Fibroblast of pulmonary artery (primary cell): ENCODE data around the gene SPON2.

Experiments
- DNase-seq: peaks from one replicate; pipeline ENCODE4 v3.0.0-alpha.2; 2010; ENCODE audit warnings: low read depth
- H3K4me3 ChIP-seq: replicated peaks from 2 replicates; pipeline ENCODE4 v1.5.1; 2011; ENCODE audit warnings: low read depth, mild to moderate bottlenecking, control low read depth, low read length, moderate library complexity
- TF ChIP-seq, protein P1 (sequence below): IDR thresholded peaks from 2 replicates; pipeline ENCODE4 v1.5.1; 2011; ENCODE audit warnings: mild to moderate bottlenecking, control low read depth, low read length, inconsistent platforms; ENCODE audit errors: missing control alignments

Gene SPON2

DNA sequence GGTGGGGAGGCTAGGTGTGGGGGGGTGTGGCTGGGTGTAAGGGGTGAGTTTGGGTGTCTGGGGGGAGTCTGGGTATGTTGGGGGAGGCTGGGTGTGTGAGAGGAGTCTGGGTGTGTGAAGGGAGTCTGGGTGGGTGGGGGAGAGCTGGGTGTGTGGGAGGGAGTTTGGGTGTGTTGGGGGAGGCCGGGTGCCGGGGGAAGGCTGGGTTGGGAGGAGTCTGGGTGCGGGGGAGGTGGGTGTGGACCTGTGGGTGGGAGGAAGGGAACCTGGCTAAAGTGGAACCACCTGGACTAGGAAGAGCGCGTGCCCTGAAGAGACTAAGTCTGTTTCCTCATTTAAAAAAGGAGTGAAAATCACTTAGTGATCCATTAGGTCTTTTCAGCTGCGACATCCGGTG, 18.3 kb downstream of the SPON2 start:
- TF ChIP-seq, protein P1, sequence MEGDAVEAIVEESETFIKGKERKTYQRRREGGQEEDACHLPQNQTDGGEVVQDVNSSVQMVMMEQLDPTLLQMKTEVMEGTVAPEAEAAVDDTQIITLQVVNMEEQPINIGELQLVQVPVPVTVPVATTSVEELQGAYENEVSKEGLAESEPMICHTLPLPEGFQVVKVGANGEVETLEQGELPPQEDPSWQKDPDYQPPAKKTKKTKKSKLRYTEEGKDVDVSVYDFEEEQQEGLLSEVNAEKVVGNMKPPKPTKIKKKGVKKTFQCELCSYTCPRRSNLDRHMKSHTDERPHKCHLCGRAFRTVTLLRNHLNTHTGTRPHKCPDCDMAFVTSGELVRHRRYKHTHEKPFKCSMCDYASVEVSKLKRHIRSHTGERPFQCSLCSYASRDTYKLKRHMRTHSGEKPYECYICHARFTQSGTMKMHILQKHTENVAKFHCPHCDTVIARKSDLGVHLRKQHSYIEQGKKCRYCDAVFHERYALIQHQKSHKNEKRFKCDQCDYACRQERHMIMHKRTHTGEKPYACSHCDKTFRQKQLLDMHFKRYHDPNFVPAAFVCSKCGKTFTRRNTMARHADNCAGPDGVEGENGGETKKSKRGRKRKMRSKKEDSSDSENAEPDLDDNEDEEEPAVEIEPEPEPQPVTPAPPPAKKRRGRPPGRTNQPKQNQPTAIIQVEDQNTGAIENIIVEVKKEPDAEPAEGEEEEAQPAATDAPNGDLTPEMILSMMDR, result no peak
- no peak for DNase-seq
- H3K4me3 ChIP-seq, result no peak overlapping the region

DNA sequence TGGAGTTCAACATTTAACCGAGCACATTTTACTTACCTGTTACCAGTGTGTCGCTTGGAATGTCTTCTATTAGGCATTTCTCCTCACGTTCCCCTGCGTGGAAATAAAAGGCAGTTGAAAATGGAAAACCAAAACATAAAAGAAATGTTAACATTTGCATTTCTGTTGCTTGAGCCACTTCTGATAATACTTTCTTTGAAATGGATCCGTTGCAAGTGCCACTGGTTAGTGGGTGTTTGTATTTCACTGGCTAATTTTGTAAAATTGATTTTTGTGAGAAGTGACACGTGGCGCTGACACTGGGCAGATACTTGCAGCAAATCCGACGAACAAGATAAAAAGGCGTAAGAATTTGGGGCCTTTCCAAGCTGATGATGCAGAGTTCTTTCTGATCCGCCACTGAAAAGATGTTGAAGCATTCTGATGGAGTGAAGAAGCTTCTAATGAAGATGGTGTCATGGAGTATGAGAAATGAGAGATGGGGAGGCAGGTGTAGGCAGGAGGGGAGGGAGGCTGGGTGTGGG, 18.8 kb downstream of the SPON2 start:
- H3K4me3 ChIP-seq, result no peak overlapping the region
- DNase-seq, result no peak
- TF ChIP-seq, protein P1, result no peak

GRCh38 chr4:1152290-1152689, 20.1 kb downstream of the SPON2 start:
- TF ChIP-seq, protein P1, result no peak
- H3K4me3 ChIP-seq, result no peak overlapping the region

GRCh38 chr4:1151541-1151940, 20.8 kb downstream of the SPON2 start:
- no peak for DNase-seq
- TF ChIP-seq, protein P1, result no peak
- no peak overlapping the region for H3K4me3 ChIP-seq

More at GRCh38 chr4:1152290-1152689, 20.1 kb downstream of the SPON2 start:
- DNase-seq, result no peak

GRCh38 chr4:1150875-1151274, 21.5 kb downstream of the SPON2 start:
- H3K4me3 ChIP-seq, result no peak overlapping the region
- TF ChIP-seq, protein P1, result no peak
- no peak for DNase-seq

GRCh38 chr4:1139860-1140259, 32.5 kb downstream of the SPON2 start:
- H3K4me3 ChIP-seq, result no peak overlapping the region
- TF ChIP-seq, protein P1, result no peak
- DNase-seq, result no peak

GRCh38 chr4:1137850-1138249, 34.5 kb downstream of the SPON2 start:
- no peak overlapping the region for H3K4me3 ChIP-seq
- peak; percentile 20 for DNase-seq
- TF ChIP-seq, protein P1, result no peak
